Neural cell (in vitro differentiated cells): ENCODE measurements around the gene LYRM2. TPM values are rescaled to one million over a fixed set of nuclear protein-coding genes. Genes with fewer than 3 reads are reported as not detected.

ENCODE experiments used
- H2AFZ ChIP-seq: fragments of 200-600, 300-800 bp; sonication (generic), shearing (Covaris generic); 2 replicates; pipeline ENCODE4 v1.6.0; 2014; ENCODE audit warnings: low read depth, mild to moderate bottlenecking, antibody characterized with exemption, low read length, moderate library complexity
- H3F3A ChIP-seq: fragments of 200-600 bp; shearing (Covaris generic); 2 replicates; pipeline ENCODE4 v1.6.1; 2016; ENCODE audit warnings: mild to moderate bottlenecking, moderate library complexity, mixed read lengths, antibody characterized with exemption, low read length; ENCODE audit not compliant: insufficient read depth, poor library complexity, severe bottlenecking
- H3K27ac ChIP-seq: fragments of 200-600, 300-800 bp; sonication (generic), shearing (Covaris generic); 2 replicates; pipeline ENCODE4 v1.5.1; 2014; ENCODE audit warnings: mild to moderate bottlenecking, low read length, moderate library complexity
- H3K27me3 ChIP-seq: fragments of 300-800, 200-600 bp; sonication (generic), shearing (Covaris generic); 2 replicates; pipeline ENCODE4 v1.6.0; 2014; ENCODE audit warnings: mild to moderate bottlenecking, low read depth, low read length, moderate library complexity; ENCODE audit not compliant: insufficient read depth
- H3K36me3 ChIP-seq: fragments of 300-800, 200-600 bp; sonication (generic), shearing (Covaris generic); 2 replicates; pipeline ENCODE4 v1.5.1; 2014; ENCODE audit warnings: mild to moderate bottlenecking, antibody characterized with exemption, low read length, moderate library complexity; ENCODE audit not compliant: insufficient read depth
- H3K4me2 ChIP-seq: fragments of 300-800, 200-600 bp; sonication (generic), shearing (Covaris generic); 2 replicates; pipeline ENCODE4 v1.6.0; 2014; ENCODE audit warnings: mild to moderate bottlenecking, low read length
- H3K4me3 ChIP-seq: fragments of 300-800, 200-600 bp; sonication (generic), shearing (Covaris generic); 2 replicates; pipeline ENCODE4 v1.5.1; 2014; ENCODE audit warnings: mild to moderate bottlenecking, low read length, moderate library complexity
- H3K79me2 ChIP-seq: fragments of 200-600 bp; shearing (Covaris generic); replicated peaks from 2 replicates; pipeline ENCODE4 v1.6.0; 2014; ENCODE audit warnings: mild to moderate bottlenecking, low read length, moderate library complexity; ENCODE audit not compliant: insufficient read depth
- H3K9ac ChIP-seq: fragments of 300-800, 200-600 bp; sonication (generic), shearing (Covaris generic); 2 replicates; pipeline ENCODE4 v1.6.1; 2016; ENCODE audit warnings: mild to moderate bottlenecking, low read length, mixed read lengths
- H3K9me2 ChIP-seq: fragments of 200-600 bp; shearing (Covaris generic); 2 replicates; pipeline ENCODE4 v1.6.1; 2016; ENCODE audit warnings: mild to moderate bottlenecking, low read length, mixed read lengths; ENCODE audit not compliant: insufficient read depth
- H3K9me3 ChIP-seq: fragments of 200-600, 300-800 bp; sonication (generic), shearing (Covaris generic); 2 replicates; pipeline ENCODE4 v1.6.1; 2016; ENCODE audit warnings: mild to moderate bottlenecking, mixed run types, low read length, moderate library complexity, mixed read lengths
- H4K20me1 ChIP-seq: fragments of 200-600 bp; shearing (Covaris generic); 2 replicates; pipeline ENCODE4 v1.6.1; 2016; ENCODE audit warnings: mild to moderate bottlenecking, mixed run types; ENCODE audit not compliant: insufficient read depth
- CTCF ChIP-seq: fragments of 450-650 bp; IDR thresholded peaks from 2 replicates; pipeline ENCODE4 v1.5.1; 2014; ENCODE audit warnings: antibody characterized with exemption, mild to moderate bottlenecking, moderate library complexity; ENCODE audit not compliant: poor library complexity, severe bottlenecking
- EP300 ChIP-seq: fragments of 450-650 bp; conservative IDR thresholded peaks from 2 replicates; pipeline ENCODE4 v1.6.1; 2014; ENCODE audit warnings: antibody characterized with exemption, mild to moderate bottlenecking, moderate library complexity; ENCODE audit not compliant: poor library complexity, severe bottlenecking
- EZH2 ChIP-seq: fragments of 200-600, 300-800 bp; shearing (Covaris generic), sonication (generic); IDR thresholded peaks from 2 replicates; pipeline ENCODE4 v1.6.1; 2014; ENCODE audit warnings: antibody characterized with exemption, low read length, borderline replicate concordance, mild to moderate bottlenecking; ENCODE audit not compliant: insufficient read depth, poor library complexity, severe bottlenecking
- MXI1 ChIP-seq: fragments of 450-650 bp; conservative IDR thresholded peaks from 2 replicates; pipeline ENCODE4 v1.6.1; 2014; ENCODE audit warnings: antibody characterized with exemption, mild to moderate bottlenecking; ENCODE audit not compliant: poor library complexity, severe bottlenecking
- POLR2AphosphoS5 ChIP-seq: IDR thresholded peaks from 2 replicates; pipeline ENCODE4 v1.6.1; 2012
- RAD21 ChIP-seq: fragments of 450-650 bp; conservative IDR thresholded peaks from 2 replicates; pipeline ENCODE4 v1.6.1; 2014; ENCODE audit warnings: antibody characterized with exemption, mild to moderate bottlenecking, moderate library complexity
- REST ChIP-seq: IDR thresholded peaks from 2 replicates; pipeline ENCODE4 v1.6.1; 2012; ENCODE audit warnings: borderline replicate concordance
- SMC3 ChIP-seq: fragments of 450-650 bp; conservative IDR thresholded peaks from 2 replicates; pipeline ENCODE4 v1.6.1; 2014; ENCODE audit warnings: antibody characterized with exemption, mild to moderate bottlenecking, moderate library complexity; ENCODE audit not compliant: poor library complexity
- TAF1 ChIP-seq: IDR thresholded peaks from 2 replicates; pipeline ENCODE4 v1.6.1; 2012; ENCODE audit warnings: low read depth
- polyA plus RNA-seq: library from polyadenylated mRNA; depleted of rRNA; stranded (reverse); fragments of >200 nt; gene quantifications from 2 replicates; pipeline ENCODE4 v1.2.3, GENCODE V29; 2014

Gene LYRM2
- polyA plus RNA-seq, 1 donor from 2014 or later, result 25.5 TPM

GRCh38 chr6:89660981-89661380, 22.4 kb upstream of the LYRM2 start:
- Histone ChIP-seq H3K9ac (no peak overlapping the region), H4K20me1 (no peaks in the 10 kb centered on the region), H3K9me3 (no peaks in the 10 kb centered on the region), H3K4me3 (no peak overlapping the region), H3K4me2 (no peak overlapping the region), H3K36me3 (no peaks in the 10 kb centered on the region), H2AFZ (no peak overlapping the region), H3K79me2 (no peaks in the 10 kb centered on the region), H3K9me2 (no peaks in the 10 kb centered on the region), H3F3A (no peaks in the 10 kb centered on the region), H3K27me3 (no peaks in the 10 kb centered on the region), H3K27ac (no peak overlapping the region)
- TF ChIP-seq POLR2AphosphoS5 (no peak), TAF1 (no peak), SMC3 (no peak), EZH2 (no peak), MXI1 (no peak), EP300 (no peak), CTCF (no peak), REST (no peak), RAD21 (no peak)

- Histone ChIP-seq H3K27ac (no peak overlapping the region), H3K36me3 (peaks cover 6% of the 10 kb centered on the region)
Measured at GRCh38 chr6:89657445-89658158, 19.1 kb upstream of the LYRM2 start.

More at GRCh38 chr6:89657445-89658158, 19.1 kb upstream of the LYRM2 start:
- H4K20me1 ChIP-seq, result no peaks in the 10 kb centered on the region
- no peak overlapping the region for H3K4me3 ChIP-seq
- no peak for TF ChIP-seq SMC3
- TF ChIP-seq EZH2, result no peak
- TF ChIP-seq EP300, result no peak
- no peak for TF ChIP-seq REST
- no peak for TF ChIP-seq RAD21
- TF ChIP-seq CTCF, result no peak
- no peak for TF ChIP-seq TAF1
- TF ChIP-seq POLR2AphosphoS5, result no peak
- no peak for TF ChIP-seq MXI1
- no peaks in the 10 kb centered on the region for H3K9me3 ChIP-seq
- no peaks in the 10 kb centered on the region for H3K27me3 ChIP-seq
- H2AFZ ChIP-seq, result no peak overlapping the region
- no peaks in the 10 kb centered on the region for H3K79me2 ChIP-seq
- H3F3A ChIP-seq, result no peaks in the 10 kb centered on the region
- no peak overlapping the region for H3K4me2 ChIP-seq
- no peaks in the 10 kb centered on the region for H3K9me2 ChIP-seq
- no peak overlapping the region for H3K9ac ChIP-seq
